SK-N-SH (cell line): ENCODE results near the gene MAPRE3. TPM values are rescaled to one million over a fixed set of nuclear protein-coding genes. Genes with fewer than 3 reads are reported as not detected.
A peak's percentile ranks its signal among the peaks of the same experiment; 100 is the strongest.

Source experiments
- CTCF ChIA-PET: fragments of 300-600, 350-600 bp; formaldehyde crosslinking; extraction: SDS; loops from one replicate; lab custom pipeline; 2021; lab: Yijun Ruan, JAX
- POLR2A ChIA-PET: fragments of 350-600 bp; sonication (Branson Sonifier 250); formaldehyde crosslinking; extraction: SDS; loops from one replicate; lab custom pipeline; 2020; ENCODE audit warnings: antibody characterized with exemption, inconsistent platforms; lab: Yijun Ruan, JAX
- DNase-seq: peaks from one replicate; pipeline ENCODE4 v3.0.0; 2012
- H2AFZ ChIP-seq: fragments of 200-600 bp; sonication (generic); 2 replicates; pipeline ENCODE4 v1.8.1; 2016; ENCODE audit warnings: antibody characterized with exemption, mild to moderate bottlenecking, low read depth
- H3F3A ChIP-seq: fragments of 200-600 bp; sonication (generic); replicated peaks from 2 replicates; pipeline ENCODE3; 2016; ENCODE audit warnings: antibody characterized with exemption, mild to moderate bottlenecking; ENCODE audit not compliant: insufficient read depth
- H3K27ac ChIP-seq, 2 experiments: fragments of 200-500 bp in 1 of 2; fragments of 200-600 bp in 1 of 2; sonication (Bioruptor generic) in 1 of 2; sonication (generic), shearing (Covaris generic) in 1 of 2; 2 replicates each; pipeline versions ENCODE4 v1.5.1 to v1.6.1; 2014 to 2016; ENCODE audit warnings: low read depth in 2 of 2, inconsistent platforms in 1 of 2, low read length in 1 of 2, mild to moderate bottlenecking in 1 of 2, mixed read lengths in 1 of 2
- H3K27me3 ChIP-seq: fragments of 200-600 bp; sonication (generic), shearing (Covaris generic); 2 replicates; pipeline ENCODE4 v1.6.1; 2016; ENCODE audit warnings: mixed run types; ENCODE audit not compliant: insufficient read depth
- H3K36me3 ChIP-seq, 2 experiments: fragments of 200-500 bp in 1 of 2; fragments of 200-600 bp in 1 of 2; sonication (Bioruptor generic) in 1 of 2; sonication (generic) in 1 of 2; replicated peaks in 1 of 2; 2 replicates each; pipeline versions ENCODE3 to v1.5.1; 2014 to 2016; ENCODE audit warnings: low read length in 1 of 2, mild to moderate bottlenecking in 1 of 2; ENCODE audit not compliant: insufficient read depth in 2 of 2, control insufficient read depth in 1 of 2
- H3K4me1 ChIP-seq, 2 experiments: fragments of 200-500 bp in 1 of 2; fragments of 200-600 bp in 1 of 2; sonication (Bioruptor generic) in 1 of 2; sonication (generic), shearing (Covaris generic) in 1 of 2; 2 replicates each; pipeline versions ENCODE4 v1.5.1 to v1.6.1; 2014 to 2016; ENCODE audit warnings: low read depth in 1 of 2, low read length in 1 of 2, mixed run types in 1 of 2; ENCODE audit not compliant: insufficient read depth in 2 of 2, control insufficient read depth in 1 of 2
- H3K4me2 ChIP-seq: fragments of 200-600 bp; sonication (generic), shearing (Covaris generic); 2 replicates; pipeline ENCODE4 v1.6.1; 2017; ENCODE audit warnings: mixed run types
- H3K4me3 ChIP-seq, 2 experiments: fragments of 200-500 bp in 1 of 2; fragments of 200-600 bp in 1 of 2; sonication (Bioruptor generic) in 1 of 2; sonication (generic), shearing (Covaris generic) in 1 of 2; 2 replicates each; pipeline versions ENCODE4 v1.5.1 to v1.8.1; 2014 to 2016; ENCODE audit warnings: low read depth in 2 of 2, inconsistent platforms in 1 of 2, low read length in 1 of 2, mild to moderate bottlenecking in 1 of 2, mixed read lengths in 1 of 2, moderate library complexity in 1 of 2
- H3K79me2 ChIP-seq: fragments of 200-600 bp; sonication (generic); 2 replicates; pipeline ENCODE4 v1.8.1; 2017; ENCODE audit warnings: mild to moderate bottlenecking; ENCODE audit not compliant: insufficient read depth
- H3K9ac ChIP-seq: fragments of 200-600 bp; sonication (generic); 2 replicates; pipeline ENCODE4 v1.6.1; 2017; ENCODE audit warnings: mixed run types
- H3K9me2 ChIP-seq: fragments of 200-600 bp; sonication (generic); 2 replicates; pipeline ENCODE4 v1.6.1; 2017; ENCODE audit warnings: mixed run types
- H3K9me3 ChIP-seq: fragments of 200-600 bp; sonication (generic); 2 replicates; pipeline ENCODE4 v1.6.1; 2017; ENCODE audit warnings: mixed run types, mild to moderate bottlenecking, moderate library complexity
- H4K20me1 ChIP-seq: fragments of 200-600 bp; sonication (generic); 2 replicates; pipeline ENCODE4 v1.6.1; 2017; ENCODE audit warnings: mild to moderate bottlenecking, mixed run types; ENCODE audit not compliant: insufficient read depth
- CHD2 ChIP-seq: fragments of 150-350 bp; IDR thresholded peaks from 2 replicates; pipeline ENCODE4 v1.6.1; 2018; ENCODE audit warnings: low read length; ENCODE audit not compliant: partially characterized antibody
- CTCF ChIP-seq: fragments of 200-600 bp; sonication (generic); IDR thresholded peaks from 2 replicates; pipeline ENCODE4 v1.6.1; 2017; ENCODE audit warnings: antibody characterized with exemption, mild to moderate bottlenecking, moderate library complexity
- ELF1 ChIP-seq: IDR thresholded peaks from 2 replicates; pipeline ENCODE4 v1.4.0; 2012
- EP300 ChIP-seq, 2 experiments: IDR thresholded peaks; 2 replicates each; pipeline versions ENCODE4 v1.4.0 to v1.6.1; 2012; ENCODE audit warnings: borderline replicate concordance in 1 of 2, low read depth in 1 of 2, low read length in 1 of 2
- EZH2phosphoT487 ChIP-seq: fragments of 200-600 bp; sonication (generic); IDR thresholded peaks from 2 replicates; pipeline ENCODE4 v1.6.1; 2017; ENCODE audit warnings: low read depth, mixed run types, mild to moderate bottlenecking, antibody characterized with exemption, moderate library complexity, borderline replicate concordance
- FOSL2 ChIP-seq: IDR thresholded peaks from 2 replicates; pipeline ENCODE4 v1.4.0; 2012; ENCODE audit warnings: low read depth, mild to moderate bottlenecking, moderate library complexity, borderline replicate concordance
- FOXJ3 ChIP-seq: sonication (generic); formaldehyde crosslinking; IDR thresholded peaks from 2 replicates; pipeline ENCODE4 v1.5.1; 2020; ENCODE audit warnings: mild to moderate bottlenecking, missing genetic modification reagents
- GABPA ChIP-seq: IDR thresholded peaks from 2 replicates; pipeline ENCODE4 v1.4.0; 2012; ENCODE audit warnings: low read depth, mild to moderate bottlenecking
- IRF3 ChIP-seq: fragments of 150-350 bp; IDR thresholded peaks from 2 replicates; pipeline ENCODE4 v1.6.1; 2016; ENCODE audit warnings: mild to moderate bottlenecking, low read depth, low read length
- JUND ChIP-seq: IDR thresholded peaks from 2 replicates; pipeline ENCODE4 v1.4.0; 2012
- MEF2A ChIP-seq: IDR thresholded peaks from 2 replicates; pipeline ENCODE4 v1.4.0; 2012; ENCODE audit warnings: low read depth, borderline replicate concordance
- MXI1 ChIP-seq: IDR thresholded peaks from 2 replicates; pipeline ENCODE4 v1.6.1; 2012; ENCODE audit warnings: mild to moderate bottlenecking, low read depth, low read length, improper control_type of control experiment
- NFIC ChIP-seq: IDR thresholded peaks from 2 replicates; pipeline ENCODE4 v1.4.0; 2012; ENCODE audit warnings: borderline replicate concordance
- RCOR1 ChIP-seq: fragments of 150-350 bp; IDR thresholded peaks from 2 replicates; pipeline ENCODE4 v1.6.1; 2017; ENCODE audit warnings: antibody characterized with exemption, low read length
- SIN3A ChIP-seq: IDR thresholded peaks from 2 replicates; pipeline ENCODE4 v1.6.1; 2012; ENCODE audit warnings: low read depth, mild to moderate bottlenecking, low read length, moderate library complexity, borderline replicate concordance
- TAF1 ChIP-seq: IDR thresholded peaks from 2 replicates; pipeline ENCODE4 v1.6.1; 2012; ENCODE audit warnings: low read depth, mild to moderate bottlenecking, low read length, moderate library complexity, borderline replicate concordance
- TCF12 ChIP-seq: IDR thresholded peaks from 2 replicates; pipeline ENCODE4 v1.4.0; 2012
- YY1 ChIP-seq: IDR thresholded peaks from 2 replicates; pipeline ENCODE4 v1.4.0; 2012; ENCODE audit warnings: low read depth, mild to moderate bottlenecking
- WGBS: methylation state at CpG from one replicate; pipeline ENCODE4 v1.1.6; 2017; ENCODE audit warnings: low lambda C conversion rate; 5-methylcytosine and 5-hydroxymethylcytosine counted together
- polyA plus RNA-seq, 3 experiments: library from polyadenylated mRNA; depleted of rRNA; stranded (reverse); fragments of >200 nt; gene quantifications; 2 replicates each; pipeline ENCODE4 v1.2.3, GENCODE V29; 2012
- TF ChIP-seq, protein P1 (sequence below): IDR thresholded peaks from 2 replicates; pipeline ENCODE4 v1.4.0; 2012; ENCODE audit warnings: low read depth, borderline replicate concordance
- TF ChIP-seq, protein P2 (sequence below): IDR thresholded peaks from 2 replicates; pipeline ENCODE4 v1.4.0; 2012; ENCODE audit warnings: low read depth

The MAPRE3 gene
- polyA plus RNA-seq, 1 of the 3 experiments (the other 2 are of a cell fraction) = 24.4 TPM

GRCh38 chr2:27016801-27017325 lies 46.4 kb downstream of the MAPRE3 start (continued):
- TF ChIP-seq CTCF (peak; percentile 90), MXI1 (no peak), YY1 (no peak), ELF1 (no peak), TAF1 (no peak), MEF2A (no peak), JUND (no peak)
- TF ChIP-seq, all 33 proteins: peak for 4

DNA sequence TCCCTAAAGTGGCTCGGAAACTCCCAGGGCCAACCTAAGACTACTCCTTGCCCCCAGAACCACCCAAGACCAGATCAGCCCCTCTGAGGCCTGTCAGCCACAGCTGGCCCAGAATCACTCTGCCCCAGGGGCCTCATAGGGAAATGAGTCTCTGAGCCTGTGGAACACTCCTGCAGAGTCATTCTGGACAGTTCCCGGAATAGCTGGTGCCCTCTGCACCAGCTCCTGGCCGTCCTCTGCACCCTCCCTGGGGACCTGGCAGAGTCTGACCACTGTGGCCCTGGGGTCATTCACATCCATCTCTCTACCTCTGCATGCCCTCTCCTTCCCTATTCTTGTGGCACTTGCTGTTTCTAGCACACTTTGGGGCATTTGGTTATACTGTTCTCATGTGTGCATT lies 47.7 kb downstream of the MAPRE3 start:
- peaks cover 6% of the 10 kb centered on the region; the same call in 1 of the 2 replicates for H4K20me1 ChIP-seq
- 86% methylated on average over 2 of the region's 3 CpGs for WGBS
- H3K9me3 ChIP-seq = no peaks in the 10 kb centered on the region
- H3K4me1 ChIP-seq = peaks cover 17 to 21% of the 10 kb centered on the region in 2 experiments; a peak in 2 of 4 replicates
- no peak for DNase-seq
- no peaks in the 10 kb centered on the region for H3K27me3 ChIP-seq
- no peak overlapping the region for H3K4me2 ChIP-seq
- no peak overlapping the region for H3K27ac ChIP-seq
- H3K9me2 ChIP-seq = no peaks in the 10 kb centered on the region
- no peak overlapping the region for H3K4me3 ChIP-seq
- no peak overlapping the region for H3K9ac ChIP-seq
- no peak for TF ChIP-seq IRF3
- TF ChIP-seq, protein P1, sequence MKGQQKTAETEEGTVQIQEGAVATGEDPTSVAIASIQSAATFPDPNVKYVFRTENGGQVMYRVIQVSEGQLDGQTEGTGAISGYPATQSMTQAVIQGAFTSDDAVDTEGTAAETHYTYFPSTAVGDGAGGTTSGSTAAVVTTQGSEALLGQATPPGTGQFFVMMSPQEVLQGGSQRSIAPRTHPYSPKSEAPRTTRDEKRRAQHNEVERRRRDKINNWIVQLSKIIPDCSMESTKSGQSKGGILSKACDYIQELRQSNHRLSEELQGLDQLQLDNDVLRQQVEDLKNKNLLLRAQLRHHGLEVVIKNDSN = no peak
- TF ChIP-seq MXI1 = no peak
- no peak for TF ChIP-seq YY1
- TF ChIP-seq JUND = no peak
- TF ChIP-seq EZH2phosphoT487 = no peak
- TF ChIP-seq NFIC = no peak
- TF ChIP-seq GABPA = no peak
- TF ChIP-seq, all 33 proteins: peak for 0
- no peaks in the 10 kb centered on the region for H3K79me2 ChIP-seq
- H3F3A ChIP-seq = no peaks in the 10 kb centered on the region
- peaks cover 0 to 13% of the 10 kb centered on the region in 2 experiments for H3K36me3 ChIP-seq
- ChIA-PET POLR2A (no interaction called here), CTCF (interaction anchor here (0.7 to 33.3 kb wide), 20 partner anchors 8 to 247 kb away, joined by 3 to 1017 read pairs (median 16); partner anchors contain the start of genes DPYSL5, KHK and MAPRE3)
- no peak overlapping the region for H2AFZ ChIP-seq

DNA sequence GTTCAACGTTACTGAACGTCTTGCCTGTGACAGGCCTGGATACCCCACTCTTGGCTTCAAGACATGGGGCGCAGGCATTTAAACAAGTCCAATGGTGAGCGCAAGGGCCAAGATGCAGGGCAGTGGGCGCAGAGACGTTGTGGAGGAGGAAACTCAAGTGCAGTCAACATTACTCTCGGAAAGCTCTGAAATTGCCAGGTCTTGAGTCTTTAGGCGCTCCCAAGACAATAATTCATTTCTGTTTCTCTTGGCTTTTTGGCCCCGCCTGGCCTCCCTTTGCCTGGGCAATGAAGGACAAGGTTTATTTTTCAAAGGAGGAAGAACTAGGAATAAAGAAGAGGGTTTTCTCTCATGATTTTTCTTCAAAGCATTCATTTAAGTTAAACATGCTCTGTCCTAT lies 49.0 kb downstream of the MAPRE3 start:
- no peak overlapping the region for H3K4me2 ChIP-seq
- no peak for DNase-seq
- peaks cover 17 to 21% of the 10 kb centered on the region in 2 experiments; a peak in 2 of 4 replicates for H3K4me1 ChIP-seq
- POLR2A ChIA-PET = no interaction called here
- no peak overlapping the region for H3K27ac ChIP-seq
- no peaks in the 10 kb centered on the region for H3K27me3 ChIP-seq
- peaks cover 0 to 25% of the 10 kb centered on the region in 2 experiments for H3K36me3 ChIP-seq
- no peak overlapping the region for H2AFZ ChIP-seq
- WGBS = 96% methylated on average over 9 of the region's 9 CpGs
- TF ChIP-seq EP300 (IDR thresholded peaks at IDR 0.05; ENCODE audit: borderline replicate concordance in 1 of 2, low read depth in 1 of 2, low read length in 1 of 2) = no peak
- no peak for TF ChIP-seq FOSL2
- TF ChIP-seq NFIC = no peak
- no peak for TF ChIP-seq SIN3A
- no peak for TF ChIP-seq FOXJ3 (CRISPR knock-in tag)
- TF ChIP-seq, protein P2, sequence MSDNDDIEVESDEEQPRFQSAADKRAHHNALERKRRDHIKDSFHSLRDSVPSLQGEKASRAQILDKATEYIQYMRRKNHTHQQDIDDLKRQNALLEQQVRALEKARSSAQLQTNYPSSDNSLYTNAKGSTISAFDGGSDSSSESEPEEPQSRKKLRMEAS = no peak
- TF ChIP-seq TCF12 = no peak
- no peak for TF ChIP-seq CHD2
- TF ChIP-seq MXI1 = no peak
- TF ChIP-seq RCOR1 = no peak
- TF ChIP-seq, protein P1 = no peak
- no peaks in the 10 kb centered on the region for H3F3A ChIP-seq
- no peaks in the 10 kb centered on the region for H3K9me3 ChIP-seq
- H3K4me3 ChIP-seq = no peak overlapping the region
- no peaks in the 10 kb centered on the region for H3K79me2 ChIP-seq
- no peak overlapping the region for H3K9ac ChIP-seq
- H3K9me2 ChIP-seq = no peaks in the 10 kb centered on the region
- H4K20me1 ChIP-seq = peaks cover 6% of the 10 kb centered on the region; the same call in 1 of the 2 replicates
- CTCF ChIA-PET = interaction anchor here (1.0 to 33.3 kb wide), 7 partner anchors 10 to 260 kb away, joined by 3 to 1017 read pairs (median 62); partner anchors contain the start of genes DPYSL5 and MAPRE3
